GM08714 (cell line): ENCODE measurements around the gene CACNA1C.
"Not testable (repeated sequence)": the region's sequence is repeated elsewhere in the genome, so short reads cannot be mapped to it uniquely, and the experiment has no call there.

Experiments used
- H3K4me3 ChIP-seq: fragments of 200-500 bp; sonication (Bioruptor generic); 2 replicates; pipeline ENCODE4 v1.5.1; 2014; ENCODE audit warnings: mild to moderate bottlenecking, low read length, inconsistent platforms
- ZNF274 ChIP-seq: IDR thresholded peaks from 2 replicates; pipeline ENCODE4 v1.6.1; 2012; ENCODE audit warnings: mild to moderate bottlenecking, low read depth, low read length

The CACNA1C gene

DNA sequence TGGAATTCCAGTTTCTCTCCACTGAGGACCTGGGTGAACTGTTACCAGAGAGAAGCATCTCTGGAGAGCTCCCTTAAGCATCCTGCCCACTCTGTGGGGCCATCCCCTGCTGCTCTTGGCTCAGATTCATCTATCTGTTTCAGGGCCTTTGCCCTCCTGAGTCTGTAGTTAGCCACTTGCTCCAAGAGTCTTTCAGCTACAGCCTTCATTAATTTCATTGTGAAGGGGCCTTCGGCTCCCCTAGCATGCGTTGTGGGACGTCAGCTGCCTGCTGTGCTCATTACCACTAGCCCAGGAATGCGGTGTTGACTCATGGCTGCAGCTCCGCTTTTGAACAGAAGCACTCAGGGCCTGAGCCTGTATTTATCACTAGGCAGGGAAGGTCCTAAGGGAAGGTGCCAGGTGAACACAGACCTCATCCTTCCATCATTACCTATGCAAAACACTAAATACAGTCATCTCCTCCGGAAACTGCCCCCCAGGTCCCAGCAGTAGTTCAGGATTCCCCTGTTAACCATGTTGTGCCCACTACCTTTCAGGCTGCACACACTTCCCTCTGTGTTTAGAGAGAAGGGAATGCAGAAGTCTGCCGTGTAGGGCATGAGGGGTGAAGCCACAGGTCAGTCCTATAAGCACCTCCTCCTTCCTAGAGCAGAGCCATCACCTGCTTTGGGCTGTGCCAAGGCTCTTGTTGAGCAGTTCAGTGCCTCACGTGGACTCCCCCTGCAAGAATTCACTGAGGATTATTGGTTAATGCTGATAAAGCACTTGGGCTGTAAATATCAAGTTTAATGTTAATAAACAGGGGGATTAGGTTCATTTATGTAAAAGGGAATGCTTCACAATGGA is 191.4 kb downstream of the CACNA1C start:
- TF ChIP-seq ZNF274: no peak
- H3K4me3 ChIP-seq: no peak overlapping the region

DNA sequence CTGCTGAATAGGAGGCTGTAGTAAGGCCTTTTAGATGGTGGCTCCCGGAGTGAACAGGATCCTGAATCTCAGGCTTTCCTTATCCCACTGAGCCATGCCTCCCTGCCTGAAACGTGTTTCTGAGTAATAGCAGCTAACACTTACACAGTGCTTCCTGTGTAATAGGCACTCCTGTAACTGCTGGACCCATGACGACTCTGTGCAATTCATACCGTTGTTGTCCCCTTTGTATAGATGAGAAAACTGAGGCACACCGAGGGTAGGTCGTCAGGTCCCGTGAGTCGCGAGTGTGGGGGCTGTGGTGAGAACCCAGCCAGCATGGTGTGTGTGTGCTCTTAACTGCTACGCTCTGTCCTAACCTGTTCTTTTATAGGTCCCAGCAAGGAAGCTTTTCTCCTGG is 193.6 kb downstream of the CACNA1C start:
- no peak for TF ChIP-seq ZNF274
- H3K4me3 ChIP-seq: no peak overlapping the region

DNA sequence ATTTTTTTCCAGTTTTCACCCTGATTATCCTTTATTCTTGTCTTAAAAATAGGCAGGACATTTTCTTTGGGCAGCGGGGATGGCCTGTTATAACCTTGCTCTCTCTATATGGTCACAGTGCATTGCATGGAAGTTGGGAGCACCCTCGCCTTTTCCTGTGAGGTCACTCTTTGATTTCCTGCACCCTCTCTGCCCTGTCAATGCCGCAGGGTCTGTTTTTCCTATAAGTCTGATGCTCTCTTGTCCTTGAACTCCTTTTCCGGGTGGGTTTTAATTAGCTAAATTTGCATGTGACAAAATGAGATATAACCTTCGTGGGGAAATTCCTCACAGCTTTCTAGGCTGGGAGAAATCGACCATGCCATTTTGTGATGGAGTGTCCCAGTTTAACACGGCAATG is 194.3 kb downstream of the CACNA1C start:
- no peak for TF ChIP-seq ZNF274

DNA sequence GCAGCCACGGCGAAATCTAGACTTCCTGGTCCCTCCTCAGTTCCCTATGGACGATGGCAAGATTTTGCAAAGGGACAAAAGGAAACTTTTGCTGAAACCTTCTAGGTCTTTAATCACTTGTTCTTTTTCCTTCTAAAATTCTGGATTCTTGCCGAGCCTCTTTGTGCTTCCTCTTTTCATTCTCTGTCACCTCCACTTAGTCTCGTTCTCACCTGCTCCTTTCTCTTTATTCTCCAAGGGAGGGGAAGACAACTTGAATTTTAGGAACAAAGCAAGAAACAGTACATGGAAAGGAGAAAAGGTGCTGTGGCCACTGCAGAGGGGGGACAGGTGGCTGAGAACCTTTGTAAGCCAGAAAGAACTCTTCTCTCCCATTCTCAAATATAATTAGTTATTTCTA is 194.8 kb downstream of the CACNA1C start:
- no peak for TF ChIP-seq ZNF274

More for the DNA sequence above, 194.3 kb downstream of the CACNA1C start:
- no peak overlapping the region for H3K4me3 ChIP-seq

DNA sequence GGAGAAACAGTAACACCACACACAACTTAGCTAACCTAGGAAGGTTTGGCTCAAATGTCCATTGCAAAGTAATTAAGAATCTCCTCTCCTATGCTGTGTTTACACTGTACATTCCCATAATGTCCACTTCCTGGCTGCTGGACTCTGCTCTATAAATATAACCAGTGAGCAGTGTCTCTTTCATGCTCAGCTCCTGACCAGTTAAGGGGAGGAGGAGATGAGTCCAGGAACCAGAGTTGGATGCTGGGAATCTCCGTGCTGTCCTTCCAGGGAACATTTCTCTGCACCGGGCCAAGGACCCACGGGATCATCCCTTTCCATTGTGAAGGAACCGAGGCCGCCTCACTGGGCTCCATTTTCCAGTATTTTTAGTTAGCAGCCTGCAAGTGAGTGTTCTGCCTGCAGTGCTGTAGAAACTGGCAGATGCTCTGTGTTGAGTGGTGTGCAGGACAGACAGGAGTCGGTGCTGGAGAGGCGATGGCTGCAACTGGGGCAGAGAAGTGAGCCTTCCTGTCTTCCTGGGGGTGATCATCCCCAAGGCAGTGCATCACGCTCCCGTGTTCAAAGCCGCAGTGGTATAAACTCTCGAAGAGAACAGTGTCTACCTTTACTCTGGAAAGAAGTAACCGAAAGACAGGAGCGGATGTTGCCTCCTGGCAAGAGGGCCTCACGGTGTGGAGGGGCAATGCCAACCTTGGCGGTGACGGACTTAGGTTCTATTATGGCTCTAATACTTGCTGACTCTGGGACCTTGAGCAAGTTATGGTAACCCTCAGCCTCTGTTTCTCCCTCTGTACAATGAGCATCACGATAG is 195.5 kb downstream of the CACNA1C start:
- H3K4me3 ChIP-seq: no peak overlapping the region
- no peak for TF ChIP-seq ZNF274

More for the DNA sequence above, 194.8 kb downstream of the CACNA1C start:
- H3K4me3 ChIP-seq: no peak overlapping the region

DNA sequence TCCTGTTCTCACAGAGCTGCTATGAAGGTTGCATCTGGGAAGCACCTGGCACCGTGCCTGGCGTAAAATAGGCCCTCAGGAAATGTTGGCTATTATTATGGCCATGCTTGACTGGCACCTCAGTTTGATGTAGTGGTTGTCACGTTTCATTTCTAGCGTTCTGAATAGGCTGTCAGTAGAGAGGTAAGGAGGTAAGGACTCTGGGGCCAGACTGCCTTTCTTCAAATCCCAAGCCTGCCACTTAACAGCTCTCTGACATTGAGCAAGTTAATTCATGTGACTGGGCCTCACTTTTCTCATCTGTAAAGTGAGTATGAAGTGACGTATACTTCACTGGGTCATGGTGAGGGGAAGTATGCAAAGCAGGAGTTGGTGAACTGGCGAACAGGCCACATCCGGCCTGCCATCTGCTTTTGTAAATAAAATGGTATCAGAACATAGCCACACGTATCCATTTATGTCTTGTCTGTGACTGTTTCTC is 196.2 kb downstream of the CACNA1C start:
- H3K4me3 ChIP-seq: no peak overlapping the region
- TF ChIP-seq ZNF274: no peak

DNA sequence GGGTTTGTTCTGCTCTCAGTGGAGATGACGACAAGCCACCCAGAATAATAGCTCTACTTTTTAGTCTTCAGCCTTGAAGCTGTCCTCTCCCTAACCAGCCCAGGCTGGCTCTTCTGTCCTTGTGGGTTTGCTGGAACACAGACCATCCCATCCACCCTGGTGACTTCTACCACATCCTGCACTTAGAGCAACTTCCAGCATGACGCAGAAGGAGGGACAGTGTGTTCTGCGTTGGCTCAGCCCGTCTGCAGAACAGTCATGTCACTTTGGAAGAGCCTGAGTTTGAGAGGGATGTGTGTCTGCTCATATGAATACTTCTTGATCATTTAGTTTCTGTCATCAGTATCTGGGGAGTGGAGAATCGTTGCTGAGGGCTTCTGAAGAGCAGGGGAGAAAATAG is 198.0 kb downstream of the CACNA1C start:
- H3K4me3 ChIP-seq: no peak overlapping the region
- no peak for TF ChIP-seq ZNF274

DNA sequence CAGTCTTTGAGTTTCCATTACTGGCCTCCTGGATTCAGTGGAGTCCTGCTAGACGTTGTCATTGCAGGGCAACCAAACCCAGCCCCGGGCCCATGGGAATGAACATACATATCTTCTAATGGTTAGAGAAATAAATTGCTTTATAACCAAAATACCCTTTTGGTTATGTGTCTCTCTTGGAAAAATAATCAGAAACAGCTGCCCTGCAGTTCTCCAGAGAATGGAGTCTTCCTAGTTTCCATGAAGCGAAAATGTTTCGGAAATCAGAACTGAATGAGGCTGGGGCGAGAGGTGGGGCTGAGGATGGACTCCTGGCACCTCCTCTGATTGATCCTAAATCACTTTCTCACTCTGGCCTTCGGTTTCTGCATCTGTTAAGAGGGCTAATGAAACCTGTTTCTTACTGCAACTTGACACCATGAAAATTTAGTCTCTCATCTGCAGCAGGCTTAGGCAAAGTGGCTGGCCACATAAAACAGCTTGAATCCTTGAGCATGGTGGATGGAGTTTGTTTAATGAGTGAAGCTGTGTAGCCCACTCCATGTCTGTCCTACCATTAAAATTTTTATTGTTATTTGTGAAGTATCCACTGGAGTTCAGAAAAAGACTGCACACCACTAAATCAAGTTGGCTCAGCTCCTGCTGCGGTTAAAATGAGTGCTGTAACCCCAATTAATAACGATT is 198.9 kb downstream of the CACNA1C start:
- no peak for TF ChIP-seq ZNF274
- no peak overlapping the region for H3K4me3 ChIP-seq

DNA sequence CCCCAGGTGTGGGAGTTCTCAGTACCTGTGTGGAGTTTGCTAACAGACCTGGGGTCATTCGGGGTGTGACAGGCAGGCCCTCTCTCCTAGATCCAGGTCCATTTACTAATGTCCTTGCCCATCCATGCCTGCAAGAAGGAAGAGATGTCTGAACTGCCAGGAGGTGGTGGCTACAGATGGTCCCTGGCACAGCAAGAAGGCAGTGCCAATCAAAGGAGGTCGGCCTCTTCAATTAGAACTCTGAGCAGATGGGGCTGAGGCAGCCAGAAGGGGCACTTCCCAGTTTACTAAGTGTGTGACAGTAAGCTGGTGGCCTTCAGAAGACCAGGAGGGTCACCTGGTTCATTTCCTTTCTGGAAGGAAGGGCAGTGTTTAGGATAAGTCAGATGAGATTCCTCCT is 202.5 kb downstream of the CACNA1C start:
- no peak for TF ChIP-seq ZNF274
- no peak overlapping the region for H3K4me3 ChIP-seq

DNA sequence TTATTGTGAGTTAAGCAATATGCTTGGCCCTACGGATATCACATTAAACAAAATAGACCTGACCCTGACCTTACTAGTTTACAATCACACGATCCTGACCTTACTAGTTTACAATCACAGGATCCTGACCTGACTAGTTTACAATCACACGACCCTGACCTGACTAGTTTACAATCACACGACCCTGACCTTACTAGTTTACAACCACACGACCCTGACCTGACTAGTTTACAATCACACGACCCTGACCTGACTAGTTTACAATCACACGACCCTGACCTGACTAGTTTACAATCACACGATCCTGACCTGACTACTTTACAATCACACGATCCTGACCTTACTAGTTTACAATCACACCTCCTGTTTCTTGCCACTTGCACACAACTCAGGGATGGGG is 202.9 kb downstream of the CACNA1C start:
- not testable (repeated sequence) for H3K4me3 ChIP-seq

DNA sequence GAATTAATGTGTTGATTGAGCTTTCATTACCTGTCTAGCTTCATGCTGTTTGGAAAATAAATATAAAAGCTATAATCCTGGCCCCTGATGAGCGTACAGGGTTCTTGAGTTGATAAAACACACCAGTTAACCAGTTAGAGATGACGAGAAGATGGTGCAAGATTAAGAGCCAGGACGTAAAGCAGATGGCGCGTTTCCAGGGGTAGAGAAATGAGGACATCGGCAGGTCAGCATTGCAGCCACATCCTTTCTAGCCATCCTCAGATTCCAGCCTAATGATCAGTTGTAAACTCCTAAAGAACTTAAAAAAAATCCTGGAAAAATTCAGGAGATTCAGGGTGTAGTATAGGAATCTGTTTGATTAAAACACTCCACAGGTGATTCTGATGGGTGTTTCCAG is 203.7 kb downstream of the CACNA1C start:
- H3K4me3 ChIP-seq: no peak overlapping the region
- TF ChIP-seq ZNF274: no peak

DNA sequence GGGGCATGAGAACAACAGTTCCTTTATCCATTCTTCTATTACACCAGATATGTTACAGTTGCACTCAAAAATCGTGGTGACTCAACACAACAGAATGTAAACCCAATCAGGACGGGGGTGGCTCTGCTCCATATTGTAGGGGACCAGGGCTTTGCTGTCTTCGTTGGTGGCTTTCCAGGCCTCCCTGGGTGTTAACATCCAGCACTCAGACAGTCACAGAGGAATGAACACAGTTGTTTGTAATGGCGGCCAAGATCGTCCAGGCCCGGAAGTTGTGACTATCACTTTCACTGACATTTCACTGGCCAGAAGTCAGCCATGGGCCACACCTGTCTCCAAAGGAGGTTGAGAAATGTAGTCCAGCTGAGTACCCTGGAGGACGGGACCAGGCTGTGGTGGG is 204.1 kb downstream of the CACNA1C start:
- TF ChIP-seq ZNF274: no peak
- no peak overlapping the region for H3K4me3 ChIP-seq

DNA sequence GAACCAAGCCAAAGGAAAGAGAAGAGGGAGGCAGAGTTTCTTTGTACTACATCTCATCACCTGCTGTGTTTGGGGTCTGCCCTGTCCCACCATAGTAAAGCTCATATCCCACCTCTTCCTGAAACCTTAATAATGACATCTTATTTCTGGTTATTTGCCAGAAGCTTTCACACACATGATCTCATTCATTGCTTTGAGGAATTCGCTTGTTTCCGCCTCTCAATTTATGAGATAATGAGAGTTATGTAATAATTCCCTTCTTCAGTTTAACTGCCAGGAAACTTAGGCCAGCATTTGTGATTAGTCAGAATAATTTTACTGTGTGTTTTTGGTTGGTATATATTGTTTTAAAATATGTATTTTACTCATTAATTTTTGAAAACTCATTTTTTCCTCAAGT is 205.2 kb downstream of the CACNA1C start:
- no peak for TF ChIP-seq ZNF274
- H3K4me3 ChIP-seq: no peak overlapping the region

DNA sequence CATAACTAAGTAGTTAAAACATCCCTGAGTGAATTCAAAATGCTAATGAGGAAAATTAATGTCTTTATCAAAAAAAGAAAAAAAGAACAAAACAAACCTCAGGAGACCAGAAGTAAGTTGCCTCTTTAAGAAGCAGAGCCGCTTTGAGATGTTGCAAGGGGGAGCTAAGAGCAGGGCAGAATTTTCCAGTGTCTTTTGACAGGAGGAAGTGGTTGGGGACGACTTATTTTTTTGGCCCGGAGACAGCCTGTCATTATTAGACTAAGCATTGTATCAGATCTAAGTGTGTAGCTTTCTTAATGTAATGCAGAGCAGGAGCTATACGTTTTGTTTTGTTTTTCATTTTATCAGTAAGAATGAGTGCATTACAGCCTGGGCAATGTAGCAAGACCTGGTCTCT is 206.6 kb downstream of the CACNA1C start:
- no peak overlapping the region for H3K4me3 ChIP-seq
- no peak for TF ChIP-seq ZNF274
